ENCODE measurements around the gene SUSD5. TPM values are rescaled to one million over a fixed set of nuclear protein-coding genes. Genes with fewer than 3 reads are reported as not detected.

The SUSD5 gene
- total RNA-seq, 2 experiments from 2014 or later = not detected

GRCh38 chr3:33174711-33175414 is 43.7 kb downstream of the SUSD5 start:
- peaks cover 4% of the 10 kb centered on the region for H3K9me3 Mint-ChIP-seq
- no peak overlapping the region for H3K4me3 Mint-ChIP-seq
- ChIA-PET CTCF (interaction anchor here (1.0 kb wide), 1 partner anchor 44 kb away, joined by 3 read pairs; no protein-coding TSS in a partner anchor), POLR2A (no interaction called here)
- no peaks in the 10 kb centered on the region for H3K36me3 Mint-ChIP-seq (ENCODE audit: low read depth)
- no peak overlapping the region for H3K27ac Mint-ChIP-seq
- DNase-seq = no peak
- intact Hi-C loops (cut with micrococcal nuclease) = no loop called here
- no peaks in the 10 kb centered on the region for H3K27me3 Mint-ChIP-seq
- ATAC-seq = no peak
- TF ChIP-seq CTCF (IDR thresholded peaks at IDR 0.05) = no peak
- peaks cover 6% of the 10 kb centered on the region for H3K4me1 Mint-ChIP-seq (ENCODE audit: low read depth)

- intact Hi-C loops (cut with micrococcal nuclease) = no loop called here
- ChIA-PET POLR2A (no interaction called here), CTCF (interaction anchor here (1.0 kb wide), 1 partner anchor 43 kb away, joined by 3 read pairs; no protein-coding TSS in a partner anchor)
- no peak overlapping the region for H3K27ac Mint-ChIP-seq
- no peaks in the 10 kb centered on the region for H3K27me3 Mint-ChIP-seq
- H3K9me3 Mint-ChIP-seq = peaks cover under 1% of the 10 kb centered on the region
- no peak overlapping the region for H3K4me3 Mint-ChIP-seq
- no peak for TF ChIP-seq CTCF (IDR thresholded peaks at IDR 0.05)
- ATAC-seq (no peak), DNase-seq (no peak)
- H3K4me1 Mint-ChIP-seq (ENCODE audit: low read depth) = peaks cover 6% of the 10 kb centered on the region
- H3K36me3 Mint-ChIP-seq (ENCODE audit: low read depth) = no peaks in the 10 kb centered on the region
These were observed 44.5 kb downstream of the SUSD5 start for GRCh38 chr3:33174095-33174494.

- Mint-ChIP-seq H3K4me3 (no peak overlapping the region), H3K27ac (no peak overlapping the region), H3K4me1 (ENCODE audit: low read depth) (peaks cover 6% of the 10 kb centered on the region), H3K27me3 (no peaks in the 10 kb centered on the region), H3K36me3 (ENCODE audit: low read depth) (no peaks in the 10 kb centered on the region), H3K9me3 (no peaks in the 10 kb centered on the region)
- ChIA-PET CTCF (interaction anchor here (1.0 kb wide), 1 partner anchor 43 kb away, joined by 3 read pairs; no protein-coding TSS in a partner anchor), POLR2A (no interaction called here)
- intact Hi-C loops (cut with micrococcal nuclease) = no loop called here
- TF ChIP-seq CTCF (IDR thresholded peaks at IDR 0.05) = no peak
- no peak for ATAC-seq
- DNase-seq = no peak
These were observed 44.9 kb downstream of the SUSD5 start for GRCh38 chr3:33173672-33174071.

- DNase-seq (no peak), ATAC-seq (no peak)
- CTCF ChIA-PET = no interaction called here
- H3K9me3 Mint-ChIP-seq = no peaks in the 10 kb centered on the region
- no peaks in the 10 kb centered on the region for H3K27me3 Mint-ChIP-seq
- POLR2A ChIA-PET = no interaction called here
- H3K27ac Mint-ChIP-seq = no peak overlapping the region
- no peak for TF ChIP-seq CTCF (IDR thresholded peaks at IDR 0.05)
- H3K4me1 Mint-ChIP-seq (ENCODE audit: low read depth) = peaks cover 6% of the 10 kb centered on the region
- no peak overlapping the region for H3K4me3 Mint-ChIP-seq
- intact Hi-C loops (cut with micrococcal nuclease) = no loop called here
- no peaks in the 10 kb centered on the region for H3K36me3 Mint-ChIP-seq (ENCODE audit: low read depth)
These were observed 45.5 kb downstream of the SUSD5 start for GRCh38 chr3:33173103-33173502.

GRCh38 chr3:33171580-33171979 is 47.0 kb downstream of the SUSD5 start:
- Mint-ChIP-seq H3K27ac (no peak overlapping the region), H3K9me3 (no peaks in the 10 kb centered on the region), H3K4me3 (no peak overlapping the region), H3K4me1 (ENCODE audit: low read depth) (peaks cover 6% of the 10 kb centered on the region), H3K27me3 (no peaks in the 10 kb centered on the region), H3K36me3 (ENCODE audit: low read depth) (no peaks in the 10 kb centered on the region)
- DNase-seq (no peak), ATAC-seq (peak; percentile 55)
- intact Hi-C loops (cut with micrococcal nuclease) = no loop called here
- POLR2A ChIA-PET = no interaction called here
- CTCF ChIA-PET = interaction anchor here (1.1 kb wide), 1 partner anchor 40 kb away, joined by 3 read pairs; no protein-coding TSS in a partner anchor
- no peak for TF ChIP-seq CTCF (IDR thresholded peaks at IDR 0.05)

Measured in activated CD8-positive, alpha-beta T cell treated with anti-CD3 and anti-CD28 coated beads for 36 hours (primary cell).